Activated CD4-positive, alpha-beta T cell treated with anti-CD3 and anti-CD28 coated beads, Interleukin-2, amount 10 ng/mL, durations not matched to agents 24 days and 14 days (primary cell): ENCODE results near the gene WASHC3. TPM values are rescaled to one million over a fixed set of nuclear protein-coding genes. Genes with fewer than 3 reads are reported as not detected.

ENCODE experiments used
- DNase-seq: peaks from one replicate; pipeline ENCODE4 v3.0.0; 2022
- H3K27ac Mint-ChIP-seq: one replicate; pipeline ENCODE4 v1.8.0; 2022; ENCODE audit warnings: mild to moderate bottlenecking, mixed read lengths
- H3K27me3 Mint-ChIP-seq: one replicate; pipeline ENCODE4 v1.8.0; 2022; ENCODE audit warnings: mixed read lengths
- H3K36me3 Mint-ChIP-seq: one replicate; pipeline ENCODE4 v1.8.0; 2022; ENCODE audit warnings: low read depth, mild to moderate bottlenecking, mixed read lengths
- H3K4me1 Mint-ChIP-seq: one replicate; pipeline ENCODE4 v1.8.0; 2021; ENCODE audit warnings: mixed read lengths
- H3K4me3 Mint-ChIP-seq: one replicate; pipeline ENCODE4 v1.8.0; 2022; ENCODE audit warnings: mild to moderate bottlenecking, moderate library complexity, mixed read lengths
- H3K9me3 Mint-ChIP-seq: one replicate; pipeline ENCODE4 v1.8.0; 2021; ENCODE audit warnings: mixed read lengths
- intact Hi-C: fragments of 100-400 bp; cut with micrococcal nuclease; formaldehyde crosslinking; loops from one replicate; pipeline ENCODE4 v1.15.1; 2023
- total RNA-seq: library from RNA; stranded (reverse); gene quantifications from 2 replicates; pipeline ENCODE4 v1.2.3, GENCODE V29; 2022

Gene WASHC3
- total RNA-seq, 1 donor from 2014 or later: 33.1 TPM

DNA sequence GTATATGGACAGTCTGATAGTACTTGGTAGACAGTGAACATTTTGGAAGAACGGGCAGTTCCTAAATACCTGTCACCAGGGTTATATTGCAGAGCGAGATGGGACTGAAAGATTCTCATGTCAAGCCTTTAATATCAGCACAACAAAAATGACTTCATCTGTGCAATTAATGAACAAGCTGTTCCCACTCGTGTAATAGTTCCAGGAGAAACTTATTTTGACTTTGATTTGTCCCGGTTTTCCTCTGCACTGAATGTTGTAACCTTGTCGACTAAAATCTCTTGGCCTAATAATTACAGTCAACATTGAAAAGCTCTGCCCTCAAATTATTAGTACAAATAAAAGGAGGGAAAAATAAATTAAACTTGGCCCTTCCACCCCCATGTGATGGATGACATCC is 79.5 kb downstream of the WASHC3 start:
- Mint-ChIP-seq H3K9me3 (no peaks in the 10 kb centered on the region), H3K27me3 (peaks cover 30% of the 10 kb centered on the region), H3K4me3 (no peak overlapping the region), H3K27ac (no peak overlapping the region), H3K36me3 (no peaks in the 10 kb centered on the region), H3K4me1 (no peaks in the 10 kb centered on the region)
- no peak for DNase-seq
- intact Hi-C loops: no loop called here

GRCh38 chr12:101981868-101982267 is 79.9 kb downstream of the WASHC3 start:
- H3K27ac Mint-ChIP-seq: no peak overlapping the region
- H3K4me3 Mint-ChIP-seq: no peak overlapping the region
- DNase-seq: no peak
- intact Hi-C loops: no loop called here
- no peaks in the 10 kb centered on the region for H3K9me3 Mint-ChIP-seq
- H3K27me3 Mint-ChIP-seq: peaks cover 27% of the 10 kb centered on the region
- H3K4me1 Mint-ChIP-seq: no peaks in the 10 kb centered on the region
- H3K36me3 Mint-ChIP-seq: no peaks in the 10 kb centered on the region

DNA sequence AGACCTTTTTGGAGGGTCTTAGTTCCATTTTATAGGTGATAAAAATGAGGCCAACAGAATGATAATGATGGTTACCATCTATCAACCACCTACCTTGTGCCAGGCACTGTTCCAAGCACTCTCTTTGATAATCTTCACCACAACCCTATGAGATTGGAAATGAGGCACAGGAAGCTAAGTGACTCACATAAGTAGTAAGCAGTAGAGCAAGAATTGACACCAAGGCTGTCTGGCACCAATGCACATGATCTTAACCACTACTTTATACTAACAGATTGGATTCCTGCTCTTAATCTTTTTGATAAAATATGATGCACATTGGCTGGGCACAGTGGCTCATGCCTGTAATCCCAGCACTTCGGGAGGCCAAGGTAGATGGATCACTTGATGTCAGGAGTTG is 93.0 kb downstream of the WASHC3 start:
- peaks cover 6% of the 10 kb centered on the region for H3K9me3 Mint-ChIP-seq
- H3K27me3 Mint-ChIP-seq: peaks cover 11% of the 10 kb centered on the region
- no peaks in the 10 kb centered on the region for H3K36me3 Mint-ChIP-seq
- no peak overlapping the region for H3K4me3 Mint-ChIP-seq
- peaks cover 8% of the 10 kb centered on the region for H3K4me1 Mint-ChIP-seq
- intact Hi-C loops: no loop called here
- DNase-seq: no peak
- no peak overlapping the region for H3K27ac Mint-ChIP-seq

- Mint-ChIP-seq H3K27me3 (peaks cover 6% of the 10 kb centered on the region), H3K4me1 (peaks cover 8% of the 10 kb centered on the region), H3K36me3 (no peaks in the 10 kb centered on the region), H3K27ac (no peak overlapping the region), H3K4me3 (no peak overlapping the region), H3K9me3 (peaks cover 6% of the 10 kb centered on the region)
- DNase-seq: peak; percentile 58
- intact Hi-C loops: no loop called here
These were observed 94.3 kb downstream of the WASHC3 start for GRCh38 chr12:101967506-101967905.

DNA sequence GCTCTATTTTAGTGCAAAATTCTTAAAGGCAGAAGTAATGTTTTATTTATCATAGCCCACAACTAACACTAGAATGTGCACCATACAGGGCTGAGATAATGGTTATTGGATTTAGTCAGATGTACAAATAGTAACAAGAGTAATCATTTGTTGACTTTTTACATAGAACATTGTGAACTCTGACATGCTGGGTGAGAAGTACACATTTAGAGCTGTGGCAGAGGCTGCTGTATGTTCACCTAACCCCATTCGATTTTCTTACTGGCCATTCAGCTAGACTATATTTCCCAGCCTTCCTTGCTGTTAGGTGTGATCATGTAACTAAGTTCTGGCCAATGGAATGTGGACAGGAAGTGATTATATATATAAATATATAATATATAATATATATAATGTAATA is 95.3 kb downstream of the WASHC3 start:
- no peaks in the 10 kb centered on the region for H3K36me3 Mint-ChIP-seq
- no peak overlapping the region for H3K27ac Mint-ChIP-seq
- peaks cover 8% of the 10 kb centered on the region for H3K4me1 Mint-ChIP-seq
- H3K27me3 Mint-ChIP-seq: peaks cover 6% of the 10 kb centered on the region
- peaks cover 6% of the 10 kb centered on the region for H3K9me3 Mint-ChIP-seq
- intact Hi-C loops: no loop called here
- peak; percentile 10 for DNase-seq
- H3K4me3 Mint-ChIP-seq: no peak overlapping the region

- H3K27me3 Mint-ChIP-seq: peaks cover 2% of the 10 kb centered on the region
- H3K4me1 Mint-ChIP-seq: peaks cover 6% of the 10 kb centered on the region
- peaks cover 12% of the 10 kb centered on the region for H3K9me3 Mint-ChIP-seq
- no peak overlapping the region for H3K27ac Mint-ChIP-seq
- H3K36me3 Mint-ChIP-seq: no peaks in the 10 kb centered on the region
- intact Hi-C loops: no loop called here
- no peak overlapping the region for H3K4me3 Mint-ChIP-seq
- DNase-seq: no peak
These were observed 98.1 kb downstream of the WASHC3 start for GRCh38 chr12:101963697-101964096.

Other genes starting within 250 kb of the WASHC3 start
- 48.2 and 57.2 TPM in 2 replicates for gene GNPTAB, start 231.0 kb downstream of the WASHC3 start, total RNA-seq
- 4.3 and 4.6 TPM in 2 replicates for gene DRAM1, start 184.4 kb downstream of the WASHC3 start, total RNA-seq
- 88.1 and 97.3 TPM in 2 replicates for gene NUP37, start 58.1 kb upstream of the WASHC3 start, total RNA-seq
- 22.9 TPM in 2 replicates for gene PARPBP, start 58.2 kb upstream of the WASHC3 start, total RNA-seq
- gene PMCH, start 135.8 kb upstream of the WASHC3 start, total RNA-seq: 6.3 and 8.4 TPM in 2 replicates